ENCODE data around the gene UQCRFS1.
"Not testable (repeated sequence)": the region's sequence is repeated elsewhere in the genome, so short reads cannot be mapped to it uniquely, and the experiment has no call there.

DNA sequence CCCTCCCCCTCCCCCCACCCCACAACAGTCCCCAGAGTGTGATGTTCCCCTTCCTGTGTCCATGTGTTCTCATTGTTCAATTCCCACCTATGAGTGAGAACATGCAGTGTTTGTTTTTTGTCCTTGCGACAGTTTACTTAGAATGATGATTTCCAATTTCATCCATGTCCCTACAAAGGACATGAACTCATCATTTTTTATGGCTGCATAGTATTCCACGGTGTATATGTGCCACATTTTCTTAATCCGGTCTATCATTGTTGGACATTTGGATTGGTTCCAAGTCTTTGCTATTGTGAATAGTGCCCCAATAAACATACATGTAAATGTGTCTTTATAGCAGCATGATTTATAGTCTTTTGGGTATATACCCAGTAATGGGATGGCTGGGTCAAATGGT is 2.4 kb downstream of the UQCRFS1 start:
- TF ChIP-seq CTCF, POLR2A (IDR thresholded peaks at IDR 0.05): not testable (repeated sequence)
